Testis (tissue), 3 donors: ENCODE results near the gene NCS1. TPM values are rescaled to one million over a fixed set of nuclear protein-coding genes. Genes with fewer than 3 reads are reported as not detected.

Experiments
- DNase-seq: peaks from one replicate; pipeline ENCODE4 v3.0.0-alpha.2; 2019
- H3K27ac ChIP-seq, 2 donors: fragments of 200-600 bp; sonication (generic); one replicate each; pipeline ENCODE4 v1.5.1; 2019
- H3K27me3 ChIP-seq: fragments of 200-600 bp; sonication (generic); one replicate; pipeline ENCODE4 v1.5.1; 2019
- H3K36me3 ChIP-seq: fragments of 200-600 bp; sonication (generic); one replicate; pipeline ENCODE4 v1.5.1; 2017; ENCODE audit warnings: low read depth; ENCODE audit errors: missing control alignments
- H3K4me1 ChIP-seq: fragments of 200-600 bp; sonication (generic); one replicate; pipeline ENCODE4 v1.5.1; 2019
- H3K4me3 ChIP-seq, 2 donors: fragments of 200-600 bp; sonication (generic); one replicate each; pipeline ENCODE4 v1.5.1; 2017 to 2019
- H3K9me3 ChIP-seq: fragments of 200-600 bp; sonication (generic); one replicate; pipeline ENCODE4 v1.5.1; 2017
- CTCF ChIP-seq, 3 experiments: fragments of 450-650 bp in 2 of 3; fragments of 200-600 bp in 1 of 3; sonication (generic) in 1 of 3; IDR thresholded peaks; one replicate each; pipeline ENCODE4 v1.5.1; 2016 to 2019; ENCODE audit warnings: antibody characterized with exemption in 3 of 3, mild to moderate bottlenecking in 2 of 3, moderate library complexity in 1 of 3
- POLR2A ChIP-seq: fragments of 450-650 bp; IDR thresholded peaks from one replicate; pipeline ENCODE4 v1.6.1; 2017; ENCODE audit warnings: antibody characterized with exemption, mild to moderate bottlenecking, moderate library complexity
- WGBS, 2 donors: methylation state at CpG; one replicate each; pipeline ENCODE4 v1.1.5; 2018; 5-methylcytosine and 5-hydroxymethylcytosine counted together
- intact Hi-C: fragments of 100-400 bp; cut with DNase I; formaldehyde crosslinking; loops from one replicate; pipeline ENCODE4 v1.15.1; 2023; ENCODE audit warnings: low total_unique reads
- polyA plus RNA-seq: library from polyadenylated mRNA; stranded (reverse); fragments of 350-450 nt; fragmentation: Illumina TruSeq; extraction: RNeasy Lipid Tissue Mini Kit (QIAGEN cat#74804); gene quantifications from one replicate; pipeline ENCODE4 v1.2.3, GENCODE V29; 2014; ENCODE audit warnings: low read depth, low replicate concordance; ENCODE audit not compliant: insufficient read depth
- total RNA-seq, 2 donors: library from RNA; depleted of rRNA; stranded (reverse); fragments of >200 nt; gene quantifications; one replicate each; pipeline ENCODE4 v1.2.3, GENCODE V29; 2016

The NCS1 gene
- total and polyA plus RNA-seq, 3 donors from 2014 or later: 5.2 to 13.0 (median 5.2) TPM

GRCh38 chr9:130156672-130157071 is 15.5 kb upstream of the NCS1 start:
- Histone ChIP-seq H3K27me3 (no peaks in the 10 kb centered on the region), H3K4me3 (no peak overlapping the region), H3K36me3 (no peaks in the 10 kb centered on the region), H3K27ac (no peak overlapping the region), H3K9me3 (no peaks in the 10 kb centered on the region), H3K4me1 (no peaks in the 10 kb centered on the region)
- WGBS, 2 donors: 67 to 82% methylated on average over 2 to 6 of the region's 6 CpGs
- intact Hi-C loops: no loop called here
- no peak for TF ChIP-seq POLR2A
- no peak for TF ChIP-seq CTCF (IDR thresholded peaks at IDR 0.05)
- DNase-seq: no peak

DNA sequence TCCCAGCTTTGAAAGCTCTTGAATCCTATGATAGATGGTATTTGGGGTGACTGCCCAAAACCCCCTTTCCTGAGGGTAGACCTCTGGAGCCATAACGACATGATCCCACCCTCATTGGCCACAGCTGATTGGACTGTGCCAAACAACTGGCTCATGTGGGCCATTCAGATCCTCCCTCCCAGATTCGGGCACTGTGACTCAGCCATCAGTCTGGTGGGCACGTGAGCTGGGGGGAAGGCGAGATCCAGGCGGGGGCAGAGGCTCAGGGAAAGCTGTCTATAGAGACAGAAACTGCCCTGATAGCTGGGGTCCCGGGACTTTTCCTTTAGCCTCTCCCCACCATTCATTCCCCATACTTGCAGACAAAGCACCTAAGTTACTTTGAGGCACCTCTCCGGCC is 15.1 kb upstream of the NCS1 start:
- 88 to 94% methylated on average over 6 to 7 of the region's 7 CpGs for WGBS, 2 donors
- H3K27me3 ChIP-seq: no peaks in the 10 kb centered on the region
- H3K4me1 ChIP-seq: no peaks in the 10 kb centered on the region
- TF ChIP-seq POLR2A: no peak
- no peak for TF ChIP-seq CTCF (IDR thresholded peaks at IDR 0.05)
- H3K36me3 ChIP-seq: no peaks in the 10 kb centered on the region
- no peak overlapping the region for H3K4me3 ChIP-seq
- H3K9me3 ChIP-seq: no peaks in the 10 kb centered on the region
- intact Hi-C loops: no loop called here
- no peak for DNase-seq
- no peak overlapping the region for H3K27ac ChIP-seq

GRCh38 chr9:130158001-130158400 is 14.2 kb upstream of the NCS1 start:
- TF ChIP-seq CTCF (IDR thresholded peaks at IDR 0.05): no peak
- no peak for TF ChIP-seq POLR2A
- H3K27ac ChIP-seq: no peak overlapping the region
- no peak for DNase-seq
- H3K27me3 ChIP-seq: no peaks in the 10 kb centered on the region
- no peak overlapping the region for H3K4me3 ChIP-seq
- intact Hi-C loops: no loop called here
- no peaks in the 10 kb centered on the region for H3K9me3 ChIP-seq
- H3K4me1 ChIP-seq: no peaks in the 10 kb centered on the region
- H3K36me3 ChIP-seq: no peaks in the 10 kb centered on the region
- WGBS, 2 donors: 91 to 100% methylated on average over 4 to 8 of the region's 8 CpGs

GRCh38 chr9:130159057-130159456 is 13.1 kb upstream of the NCS1 start:
- no peaks in the 10 kb centered on the region for H3K36me3 ChIP-seq
- H3K4me1 ChIP-seq: no peaks in the 10 kb centered on the region
- no peaks in the 10 kb centered on the region for H3K9me3 ChIP-seq
- H3K27ac ChIP-seq: no peak overlapping the region
- no peaks in the 10 kb centered on the region for H3K27me3 ChIP-seq
- DNase-seq: no peak
- WGBS, 2 donors: 91 to 93% methylated on average over 8 of the region's 8 CpGs
- TF ChIP-seq POLR2A (no peak), CTCF (IDR thresholded peaks at IDR 0.05) (no peak)
- intact Hi-C loops: no loop called here
- no peak overlapping the region for H3K4me3 ChIP-seq

DNA sequence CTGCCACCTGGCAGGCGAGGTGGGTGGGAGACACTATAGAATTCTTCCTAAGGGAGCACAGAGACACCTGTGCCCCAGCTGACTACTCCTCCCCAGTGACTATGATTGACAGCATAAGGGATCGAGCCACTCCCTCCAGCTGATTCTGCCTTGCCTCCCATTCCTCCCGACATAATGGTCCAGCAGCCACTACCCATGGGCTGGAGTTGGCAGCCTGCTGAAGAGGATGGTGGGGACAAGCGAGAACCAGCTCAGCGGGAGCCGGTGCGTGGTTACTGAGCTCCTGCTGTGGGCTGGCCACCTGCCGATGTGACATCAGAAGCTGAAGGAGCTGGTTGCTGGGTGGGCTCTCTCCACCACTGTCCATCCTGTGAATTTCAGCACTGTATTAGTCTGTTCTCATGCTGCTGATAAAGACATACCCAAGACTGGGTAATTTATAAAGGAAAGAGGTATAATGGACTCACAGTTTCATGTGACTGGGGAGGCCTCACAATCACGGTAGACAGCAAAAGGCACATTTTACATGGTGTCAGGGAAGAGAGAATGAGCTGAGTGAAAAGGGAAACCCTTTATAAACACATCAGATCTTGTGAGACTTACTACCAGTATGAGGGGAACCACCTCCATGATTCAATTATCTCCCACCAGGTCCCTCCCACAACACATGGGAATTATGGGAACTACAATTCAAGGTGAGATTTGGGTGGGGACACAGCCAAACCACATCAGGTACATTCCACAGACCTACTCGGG is 12.1 kb upstream of the NCS1 start:
- no peaks in the 10 kb centered on the region for H3K9me3 ChIP-seq
- no peak for DNase-seq
- no peaks in the 10 kb centered on the region for H3K4me1 ChIP-seq
- no peak overlapping the region for H3K27ac ChIP-seq
- intact Hi-C loops: no loop called here
- TF ChIP-seq CTCF (IDR thresholded peaks at IDR 0.05) (no peak), POLR2A (no peak)
- H3K27me3 ChIP-seq: no peaks in the 10 kb centered on the region
- WGBS, 2 donors: 88 to 90% methylated on average over 8 to 10 of the region's 10 CpGs
- H3K4me3 ChIP-seq: no peak overlapping the region
- H3K36me3 ChIP-seq: no peaks in the 10 kb centered on the region
